GM18951 (cell line): Measurements from ENCODE around the gene SLC9A2.

ENCODE experiments used
- POLR2A ChIP-seq: IDR thresholded peaks from 4 replicates; pipeline ENCODE4 v1.6.1; 2011; ENCODE audit warnings: mild to moderate bottlenecking; ENCODE audit not compliant: insufficient read length, insufficient read depth; ENCODE audit errors: extremely low read depth
- in situ Hi-C: fragments of 300-500 bp; cut with MboI; formaldehyde crosslinking; loops from one replicate; pipeline ENCODE4 v1.12.0; 2022; ENCODE audit warnings: low sequenced_read_pairs, mixed read lengths, inconsistent platforms; ENCODE audit not compliant: unreplicated experiment

Gene SLC9A2

GRCh38 chr2:102708847-102709559 lies 89.7 kb downstream of the SLC9A2 start:
- TF ChIP-seq POLR2A, result no peak
- in situ Hi-C loops, result no loop called here

- in situ Hi-C loops, result no loop called here
Observed at GRCh38 chr2:102717308-102718018, 98.1 kb downstream of the SLC9A2 start.

GRCh38 chr2:102718387-102719316 lies 99.3 kb downstream of the SLC9A2 start:
- in situ Hi-C loops, result no loop called here

More at GRCh38 chr2:102717308-102718018, 98.1 kb downstream of the SLC9A2 start:
- TF ChIP-seq POLR2A, result no peak

GRCh38 chr2:102724016-102724490 lies 104.7 kb downstream of the SLC9A2 start:
- in situ Hi-C loops, result no loop called here

More at GRCh38 chr2:102718387-102719316, 99.3 kb downstream of the SLC9A2 start:
- no peak for TF ChIP-seq POLR2A

GRCh38 chr2:102724553-102724952 lies 105.2 kb downstream of the SLC9A2 start:
- in situ Hi-C loops, result no loop called here
- no peak for TF ChIP-seq POLR2A

More at GRCh38 chr2:102724016-102724490, 104.7 kb downstream of the SLC9A2 start:
- TF ChIP-seq POLR2A, result no peak

GRCh38 chr2:102726128-102727087 lies 107.1 kb downstream of the SLC9A2 start:
- no peak for TF ChIP-seq POLR2A

GRCh38 chr2:102735416-102736109 lies 116.2 kb downstream of the SLC9A2 start:
- in situ Hi-C loops, result no loop called here
- TF ChIP-seq POLR2A, result no peak

More at GRCh38 chr2:102726128-102727087, 107.1 kb downstream of the SLC9A2 start:
- in situ Hi-C loops, result no loop called here

- in situ Hi-C loops, result no loop called here
- no peak for TF ChIP-seq POLR2A
Observed at GRCh38 chr2:102736110-102736409, 116.7 kb downstream of the SLC9A2 start.

GRCh38 chr2:102736410-102737409 lies 117.4 kb downstream of the SLC9A2 start:
- peak; percentile 95 for TF ChIP-seq POLR2A
- in situ Hi-C loops, result no loop called here

- no peak for TF ChIP-seq POLR2A
- in situ Hi-C loops, result no loop called here
Observed at GRCh38 chr2:102737431-102737830, 118.1 kb downstream of the SLC9A2 start.
